ENCODE data around the gene MLST8.
"Not testable (repeated sequence)": the region's sequence is repeated elsewhere in the genome, so short reads cannot be mapped to it uniquely, and the experiment has no call there.

MLST8 gene

GRCh38 chr16:2250652-2251295 is 45.5 kb downstream of the MLST8 start:
- DNase-seq = peak; percentile 20

- DNase-seq = peak; percentile 91
Observed at GRCh38 chr16:2251296-2252111, 46.2 kb downstream of the MLST8 start, which contains the start of gene ECI1. ECI1 (minus strand) TSS chr16:2251587; CDS start chr16:2251566, 21 bp downstream.

GRCh38 chr16:2252806-2253148 is 47.5 kb downstream of the MLST8 start:
- DNase-seq = no peak

GRCh38 chr16:2253293-2253692 is 48.0 kb downstream of the MLST8 start:
- no peak for DNase-seq

- DNase-seq = no peak
Observed at GRCh38 chr16:2256531-2257140, 51.4 kb downstream of the MLST8 start.

- DNase-seq = no peak
Observed at GRCh38 chr16:2257726-2258125, 52.5 kb downstream of the MLST8 start.

- DNase-seq = not testable (repeated sequence)
Observed at GRCh38 chr16:2258530-2258929, 53.3 kb downstream of the MLST8 start.
